Mucosa of stomach (tissue), 1 donor: ENCODE results near the gene COL4A2.

Source experiments
- H3K27me3 ChIP-seq: one replicate; pipeline ENCODE4 v1.7.0; 2013; ENCODE audit warnings: mild to moderate bottlenecking, low read length; ENCODE audit not compliant: control insufficient read depth, insufficient read depth
- H3K36me3 ChIP-seq: one replicate; pipeline ENCODE4 v1.7.0; 2013; ENCODE audit warnings: low read length; ENCODE audit not compliant: control insufficient read depth, insufficient read depth
- H3K4me1 ChIP-seq: one replicate; pipeline ENCODE4 v1.7.0; 2013; ENCODE audit warnings: mild to moderate bottlenecking, low read length; ENCODE audit not compliant: control insufficient read depth, insufficient read depth
- H3K4me3 ChIP-seq: one replicate; pipeline ENCODE4 v1.7.0; 2013; ENCODE audit warnings: low read length
- H3K9ac ChIP-seq: one replicate; pipeline ENCODE4 v1.7.0; 2013; ENCODE audit warnings: mild to moderate bottlenecking, low read length, moderate library complexity
- H3K9me3 ChIP-seq: one replicate; pipeline ENCODE4 v1.7.0; 2013; ENCODE audit warnings: mild to moderate bottlenecking, low read length, moderate library complexity; ENCODE audit not compliant: control insufficient read depth
- donor health status: Pancreatic carcinoma.

COL4A2 gene

GRCh38 chr13:110499621-110500281 lies 192.7 kb downstream of the COL4A2 start:
- Histone ChIP-seq H3K4me3 (no peak overlapping the region), H3K9ac (no peak overlapping the region), H3K27me3 (no peaks in the 10 kb centered on the region), H3K36me3 (no peaks in the 10 kb centered on the region), H3K9me3 (no peaks in the 10 kb centered on the region), H3K4me1 (peaks cover 8% of the 10 kb centered on the region)

GRCh38 chr13:110500341-110500740 lies 193.3 kb downstream of the COL4A2 start:
- Histone ChIP-seq H3K36me3 (no peaks in the 10 kb centered on the region), H3K27me3 (no peaks in the 10 kb centered on the region), H3K9me3 (no peaks in the 10 kb centered on the region), H3K4me1 (peaks cover 9% of the 10 kb centered on the region), H3K9ac (no peak overlapping the region), H3K4me3 (no peak overlapping the region)

GRCh38 chr13:110501188-110501587 lies 194.1 kb downstream of the COL4A2 start:
- H3K9me3 ChIP-seq: no peaks in the 10 kb centered on the region
- no peak overlapping the region for H3K4me3 ChIP-seq
- H3K4me1 ChIP-seq: peaks cover 18% of the 10 kb centered on the region
- H3K9ac ChIP-seq: no peak overlapping the region
- no peaks in the 10 kb centered on the region for H3K27me3 ChIP-seq
- H3K36me3 ChIP-seq: no peaks in the 10 kb centered on the region

- H3K27me3 ChIP-seq: no peaks in the 10 kb centered on the region
- H3K9me3 ChIP-seq: no peaks in the 10 kb centered on the region
- peaks cover 37% of the 10 kb centered on the region for H3K4me1 ChIP-seq
- H3K4me3 ChIP-seq: no peak overlapping the region
- no peak overlapping the region for H3K9ac ChIP-seq
- no peaks in the 10 kb centered on the region for H3K36me3 ChIP-seq
Measured at GRCh38 chr13:110503037-110503901, 196.2 kb downstream of the COL4A2 start.

- peaks cover 44% of the 10 kb centered on the region for H3K4me1 ChIP-seq
- H3K9me3 ChIP-seq: no peaks in the 10 kb centered on the region
- no peaks in the 10 kb centered on the region for H3K36me3 ChIP-seq
- no peaks in the 10 kb centered on the region for H3K27me3 ChIP-seq
- H3K9ac ChIP-seq: no peak overlapping the region
- H3K4me3 ChIP-seq: no peak overlapping the region
Measured at GRCh38 chr13:110503979-110504499, 197.0 kb downstream of the COL4A2 start.

- H3K9ac ChIP-seq: no peak overlapping the region
- H3K27me3 ChIP-seq: no peaks in the 10 kb centered on the region
- no peaks in the 10 kb centered on the region for H3K36me3 ChIP-seq
- peaks cover 58% of the 10 kb centered on the region for H3K4me1 ChIP-seq
- H3K9me3 ChIP-seq: no peaks in the 10 kb centered on the region
- H3K4me3 ChIP-seq: no peak overlapping the region
Measured at GRCh38 chr13:110505594-110505993, 198.5 kb downstream of the COL4A2 start.

- H3K27me3 ChIP-seq: no peaks in the 10 kb centered on the region
- peak overlapping the region; percentile 21 for H3K4me3 ChIP-seq
- H3K9ac ChIP-seq: peak overlapping the region; percentile 69
- peaks cover 62% of the 10 kb centered on the region for H3K4me1 ChIP-seq
- no peaks in the 10 kb centered on the region for H3K36me3 ChIP-seq
- H3K9me3 ChIP-seq: no peaks in the 10 kb centered on the region
Measured at GRCh38 chr13:110506396-110506795, 199.3 kb downstream of the COL4A2 start.

GRCh38 chr13:110506859-110507566 lies 199.9 kb downstream of the COL4A2 start:
- no peaks in the 10 kb centered on the region for H3K36me3 ChIP-seq
- peak overlapping the region; percentile 69 for H3K9ac ChIP-seq
- H3K4me1 ChIP-seq: peaks cover 62% of the 10 kb centered on the region
- peak overlapping the region; percentile 21 for H3K4me3 ChIP-seq
- no peaks in the 10 kb centered on the region for H3K27me3 ChIP-seq
- H3K9me3 ChIP-seq: no peaks in the 10 kb centered on the region

GRCh38 chr13:110507678-110508381 lies 200.7 kb downstream of the COL4A2 start:
- Histone ChIP-seq H3K9ac (peak overlapping the region; percentile 66), H3K27me3 (no peaks in the 10 kb centered on the region), H3K9me3 (no peaks in the 10 kb centered on the region), H3K4me3 (peak overlapping the region; percentile 1), H3K4me1 (peaks cover 62% of the 10 kb centered on the region), H3K36me3 (no peaks in the 10 kb centered on the region)

GRCh38 chr13:110509478-110509926 lies 202.4 kb downstream of the COL4A2 start:
- Histone ChIP-seq H3K9ac (no peak overlapping the region), H3K9me3 (no peaks in the 10 kb centered on the region), H3K36me3 (no peaks in the 10 kb centered on the region), H3K27me3 (no peaks in the 10 kb centered on the region), H3K4me1 (peaks cover 56% of the 10 kb centered on the region), H3K4me3 (no peak overlapping the region)

GRCh38 chr13:110509971-110510786 lies 203.1 kb downstream of the COL4A2 start:
- Histone ChIP-seq H3K9me3 (no peaks in the 10 kb centered on the region), H3K9ac (peak overlapping the region; percentile 7), H3K27me3 (no peaks in the 10 kb centered on the region), H3K36me3 (no peaks in the 10 kb centered on the region), H3K4me1 (peaks cover 54% of the 10 kb centered on the region), H3K4me3 (no peak overlapping the region)
